ENCODE results near the gene ECHDC1. TPM values are rescaled to one million over a fixed set of nuclear protein-coding genes. Genes with fewer than 3 reads are reported as not detected.

ECHDC1 gene
- total RNA-seq, 1 donor from 2014 or later, result 32.7 TPM

GRCh38 chr6:127262896-127263295, 80.5 kb downstream of the ECHDC1 start:
- no peak overlapping the region for H3K27ac ChIP-seq
- intact Hi-C loops (cut with DNase I), result loop anchor here (10.0 kb wide), 1 partner anchor 138 kb away; no protein-coding TSS in a partner anchor
- no peak overlapping the region for H3K4me3 ChIP-seq
- TF ChIP-seq POLR2A (IDR thresholded peaks at IDR 0.05) (no peak), POLR2AphosphoS5 (IDR thresholded peaks at IDR 0.05; ENCODE audit: insufficient read depth in 1 of 2, low read depth in 1 of 2) (no peak)
- TF ChIP-seq, protein P1, sequence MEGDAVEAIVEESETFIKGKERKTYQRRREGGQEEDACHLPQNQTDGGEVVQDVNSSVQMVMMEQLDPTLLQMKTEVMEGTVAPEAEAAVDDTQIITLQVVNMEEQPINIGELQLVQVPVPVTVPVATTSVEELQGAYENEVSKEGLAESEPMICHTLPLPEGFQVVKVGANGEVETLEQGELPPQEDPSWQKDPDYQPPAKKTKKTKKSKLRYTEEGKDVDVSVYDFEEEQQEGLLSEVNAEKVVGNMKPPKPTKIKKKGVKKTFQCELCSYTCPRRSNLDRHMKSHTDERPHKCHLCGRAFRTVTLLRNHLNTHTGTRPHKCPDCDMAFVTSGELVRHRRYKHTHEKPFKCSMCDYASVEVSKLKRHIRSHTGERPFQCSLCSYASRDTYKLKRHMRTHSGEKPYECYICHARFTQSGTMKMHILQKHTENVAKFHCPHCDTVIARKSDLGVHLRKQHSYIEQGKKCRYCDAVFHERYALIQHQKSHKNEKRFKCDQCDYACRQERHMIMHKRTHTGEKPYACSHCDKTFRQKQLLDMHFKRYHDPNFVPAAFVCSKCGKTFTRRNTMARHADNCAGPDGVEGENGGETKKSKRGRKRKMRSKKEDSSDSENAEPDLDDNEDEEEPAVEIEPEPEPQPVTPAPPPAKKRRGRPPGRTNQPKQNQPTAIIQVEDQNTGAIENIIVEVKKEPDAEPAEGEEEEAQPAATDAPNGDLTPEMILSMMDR (IDR thresholded peaks at IDR 0.05), result no peak
- no peaks in the 10 kb centered on the region for H3K9me3 ChIP-seq
- no peak for DNase-seq (ENCODE audit: extremely low spot score in 2 of 2)
- H3K4me1 ChIP-seq, result peaks cover 9% of the 10 kb centered on the region
- no peaks in the 10 kb centered on the region for H3K36me3 ChIP-seq
- no peaks in the 10 kb centered on the region for H3K27me3 ChIP-seq

DNA sequence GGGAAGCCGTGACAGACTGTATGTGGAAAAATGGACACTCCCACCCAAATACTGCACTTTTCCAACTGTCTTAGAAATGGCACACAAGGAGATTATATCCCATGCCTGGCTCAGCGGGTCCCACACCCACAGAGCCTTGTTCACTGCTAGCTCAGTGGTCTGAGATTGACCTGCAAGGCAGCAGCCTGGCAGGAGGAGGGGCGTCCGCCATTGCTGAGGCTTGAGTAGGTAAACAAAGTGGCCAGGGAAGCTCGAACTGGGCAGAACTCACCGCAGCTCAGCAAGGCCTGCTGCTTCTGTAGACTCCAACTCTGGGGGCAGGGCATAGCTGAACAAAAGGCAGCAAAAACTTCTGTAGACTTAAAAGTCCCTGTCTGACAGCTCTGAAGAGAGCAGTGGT, 88.1 kb downstream of the ECHDC1 start:
- no peaks in the 10 kb centered on the region for H3K9me3 ChIP-seq
- intact Hi-C loops (cut with DNase I), result no loop called here
- no peak overlapping the region for H3K4me3 ChIP-seq
- TF ChIP-seq, protein P1 (IDR thresholded peaks at IDR 0.05), result no peak
- TF ChIP-seq POLR2A (IDR thresholded peaks at IDR 0.05) (no peak), POLR2AphosphoS5 (IDR thresholded peaks at IDR 0.05; ENCODE audit: insufficient read depth in 1 of 2, low read depth in 1 of 2) (no peak)
- H3K27ac ChIP-seq, result no peak overlapping the region
- no peaks in the 10 kb centered on the region for H3K4me1 ChIP-seq
- DNase-seq (ENCODE audit: extremely low spot score in 2 of 2), result no peak
- no peaks in the 10 kb centered on the region for H3K36me3 ChIP-seq
- no peaks in the 10 kb centered on the region for H3K27me3 ChIP-seq

- DNase-seq (ENCODE audit: extremely low spot score in 2 of 2), result no peak
- Histone ChIP-seq H3K36me3 (no peaks in the 10 kb centered on the region), H3K9me3 (no peaks in the 10 kb centered on the region), H3K4me1 (no peaks in the 10 kb centered on the region), H3K27ac (no peak overlapping the region), H3K4me3 (no peak overlapping the region), H3K27me3 (no peaks in the 10 kb centered on the region)
- intact Hi-C loops (cut with DNase I), result no loop called here
- TF ChIP-seq, protein P1 (IDR thresholded peaks at IDR 0.05), result no peak
- TF ChIP-seq POLR2A (IDR thresholded peaks at IDR 0.05) (no peak), POLR2AphosphoS5 (IDR thresholded peaks at IDR 0.05; ENCODE audit: insufficient read depth in 1 of 2, low read depth in 1 of 2) (no peak)
Measured at GRCh38 chr6:127249621-127250020, 93.8 kb downstream of the ECHDC1 start.

- no peak for DNase-seq (ENCODE audit: extremely low spot score in 2 of 2)
- TF ChIP-seq, protein P1 (IDR thresholded peaks at IDR 0.05), result no peak
- no peak for TF ChIP-seq POLR2AphosphoS5 (IDR thresholded peaks at IDR 0.05; ENCODE audit: insufficient read depth in 1 of 2, low read depth in 1 of 2)
- no peak for TF ChIP-seq POLR2A (IDR thresholded peaks at IDR 0.05)
- no peaks in the 10 kb centered on the region for H3K4me1 ChIP-seq
- intact Hi-C loops (cut with DNase I), result no loop called here
- H3K9me3 ChIP-seq, result no peaks in the 10 kb centered on the region
- H3K36me3 ChIP-seq, result no peaks in the 10 kb centered on the region
- no peak overlapping the region for H3K27ac ChIP-seq
- H3K4me3 ChIP-seq, result no peak overlapping the region
- no peaks in the 10 kb centered on the region for H3K27me3 ChIP-seq
Measured at GRCh38 chr6:127247114-127248096, 96.0 kb downstream of the ECHDC1 start.

GRCh38 chr6:127243501-127243900, 99.9 kb downstream of the ECHDC1 start:
- intact Hi-C loops (cut with DNase I), result no loop called here
- no peak for DNase-seq (ENCODE audit: extremely low spot score in 2 of 2)
- no peaks in the 10 kb centered on the region for H3K36me3 ChIP-seq
- TF ChIP-seq POLR2A (IDR thresholded peaks at IDR 0.05), result no peak
- no peak for TF ChIP-seq POLR2AphosphoS5 (IDR thresholded peaks at IDR 0.05; ENCODE audit: insufficient read depth in 1 of 2, low read depth in 1 of 2)
- TF ChIP-seq, protein P1 (IDR thresholded peaks at IDR 0.05), result no peak
- no peaks in the 10 kb centered on the region for H3K27me3 ChIP-seq
- no peak overlapping the region for H3K27ac ChIP-seq
- no peaks in the 10 kb centered on the region for H3K4me1 ChIP-seq
- no peaks in the 10 kb centered on the region for H3K9me3 ChIP-seq
- H3K4me3 ChIP-seq, result no peak overlapping the region

Data from vagina (tissue), 2 donors.